Osteocyte (in vitro differentiated cells): ENCODE data around the gene CCDC174. TPM values are rescaled to one million over a fixed set of nuclear protein-coding genes. Genes with fewer than 3 reads are reported as not detected.

Experiments
- DNase-seq: peaks from one replicate; pipeline ENCODE4 v3.0.0; 2021; ENCODE audit warnings: mixed read lengths; ENCODE audit not compliant: unreplicated experiment; ENCODE audit errors: extremely low spot score
- H3K27ac Mint-ChIP-seq: one replicate; pipeline ENCODE4 v1.8.0; 2021; ENCODE audit warnings: mild to moderate bottlenecking, mixed read lengths; ENCODE audit not compliant: unreplicated experiment
- H3K27me3 Mint-ChIP-seq: one replicate; pipeline ENCODE4 v1.8.0; 2021; ENCODE audit warnings: mixed read lengths; ENCODE audit not compliant: unreplicated experiment
- H3K36me3 Mint-ChIP-seq: one replicate; pipeline ENCODE4 v1.8.0; 2021; ENCODE audit warnings: mixed read lengths; ENCODE audit not compliant: unreplicated experiment
- H3K4me1 Mint-ChIP-seq: one replicate; pipeline ENCODE4 v1.8.0; 2021; ENCODE audit warnings: mixed read lengths; ENCODE audit not compliant: unreplicated experiment
- H3K4me3 Mint-ChIP-seq: one replicate; pipeline ENCODE4 v1.8.0; 2021; ENCODE audit warnings: mild to moderate bottlenecking, moderate library complexity, mixed read lengths; ENCODE audit not compliant: unreplicated experiment
- H3K9me3 Mint-ChIP-seq: one replicate; pipeline ENCODE4 v1.8.0; 2021; ENCODE audit warnings: mixed read lengths; ENCODE audit not compliant: unreplicated experiment
- CTCF ChIP-seq: fragments of 200-600 bp; sonication (generic); IDR thresholded peaks from 2 replicates; pipeline ENCODE4 v1.5.0; 2021; ENCODE audit warnings: antibody characterized with exemption, mild to moderate bottlenecking, moderate library complexity
- total RNA-seq: library from RNA; stranded (reverse); gene quantifications from 2 replicates; pipeline ENCODE4 v1.2.1, GENCODE V29; 2021

The CCDC174 gene
- total RNA-seq, 1 donor from 2014 or later = 18.4 TPM

GRCh38 chr3:14609941-14610340 is 41.6 kb upstream of the CCDC174 start:
- Mint-ChIP-seq H3K9me3 (no peaks in the 10 kb centered on the region), H3K4me1 (no peaks in the 10 kb centered on the region), H3K36me3 (no peaks in the 10 kb centered on the region), H3K27me3 (peaks cover 57% of the 10 kb centered on the region), H3K27ac (no peak overlapping the region), H3K4me3 (no peak overlapping the region)
- no peak for TF ChIP-seq CTCF
- no peak for DNase-seq

- H3K36me3 Mint-ChIP-seq = no peaks in the 10 kb centered on the region
- TF ChIP-seq CTCF = no peak
- H3K4me1 Mint-ChIP-seq = no peaks in the 10 kb centered on the region
- no peak overlapping the region for H3K27ac Mint-ChIP-seq
- H3K27me3 Mint-ChIP-seq = peaks cover 63% of the 10 kb centered on the region
- no peak overlapping the region for H3K4me3 Mint-ChIP-seq
- DNase-seq = no peak
- H3K9me3 Mint-ChIP-seq = no peaks in the 10 kb centered on the region
Observed at GRCh38 chr3:14614189-14614588, 37.4 kb upstream of the CCDC174 start.

GRCh38 chr3:14614862-14615261 is 36.7 kb upstream of the CCDC174 start:
- DNase-seq = no peak
- Mint-ChIP-seq H3K4me1 (no peaks in the 10 kb centered on the region), H3K27ac (no peak overlapping the region), H3K4me3 (no peak overlapping the region), H3K9me3 (no peaks in the 10 kb centered on the region), H3K36me3 (no peaks in the 10 kb centered on the region), H3K27me3 (peaks cover 66% of the 10 kb centered on the region)
- no peak for TF ChIP-seq CTCF

GRCh38 chr3:14616606-14617507 is 34.7 kb upstream of the CCDC174 start:
- Mint-ChIP-seq H3K27me3 (peaks cover 60% of the 10 kb centered on the region), H3K27ac (no peak overlapping the region), H3K9me3 (no peaks in the 10 kb centered on the region), H3K4me3 (no peak overlapping the region), H3K4me1 (no peaks in the 10 kb centered on the region), H3K36me3 (no peaks in the 10 kb centered on the region)
- no peak for TF ChIP-seq CTCF
- DNase-seq = no peak

- H3K36me3 Mint-ChIP-seq = no peaks in the 10 kb centered on the region
- no peaks in the 10 kb centered on the region for H3K4me1 Mint-ChIP-seq
- no peak overlapping the region for H3K27ac Mint-ChIP-seq
- H3K27me3 Mint-ChIP-seq = peaks cover 54% of the 10 kb centered on the region
- no peak for TF ChIP-seq CTCF
- DNase-seq = no peak
- H3K4me3 Mint-ChIP-seq = no peak overlapping the region
- no peaks in the 10 kb centered on the region for H3K9me3 Mint-ChIP-seq
Observed at GRCh38 chr3:14617508-14618023, 34.0 kb upstream of the CCDC174 start.
